B cell (primary cell): ENCODE measurements around the gene PLA2G12A. TPM values are rescaled to one million over a fixed set of nuclear protein-coding genes. Genes with fewer than 3 reads are reported as not detected.

Experiments
- ATAC-seq: fragments of 200-7000 bp; cut with Tn5 transposase; one replicate; pipeline ENCODE4 v1.10.0; 2021; ENCODE audit warnings: low read depth, mild to moderate bottlenecking, moderate number of reproducible peaks, moderate library complexity
- CTCF ChIA-PET: fragments of 350-600 bp; sonication (Branson Sonifier 250); formaldehyde crosslinking; loops from one replicate; lab custom pipeline; 2021; ENCODE audit warnings: antibody characterized with exemption, inconsistent platforms; lab: Charles Lee
- POLR2A ChIA-PET: fragments of 350-600 bp; sonication (Branson Sonifier 250); formaldehyde crosslinking; loops from one replicate; lab custom pipeline; 2021; ENCODE audit warnings: antibody characterized with exemption; lab: Charles Lee
- DNase-seq: peaks from one replicate; pipeline ENCODE4 v3.0.0; 2013
- H2AFZ ChIP-seq: 2 replicates; pipeline ENCODE4 v1.6.1; 2012; ENCODE audit warnings: mild to moderate bottlenecking, low read depth, low read length; ENCODE audit not compliant: insufficient read depth, poor library complexity, severe bottlenecking
- H3K27ac ChIP-seq, 2 donors: 1 replicate in 1 of 2; 2 replicates in 1 of 2; pipeline ENCODE4 v1.5.1; 2012 to 2013; ENCODE audit warnings: low read length in 2 of 2, mild to moderate bottlenecking in 2 of 2, moderate library complexity in 1 of 2
- H3K27me3 ChIP-seq, 4 experiments: fragments of 200-600 bp in 1 of 4; sonication (generic) in 1 of 4; replicated peaks in 1 of 4; 1 replicate in 2 of 4; 2 replicates in 2 of 4; pipeline versions ENCODE4 v1.6.1 to v1.7.0; 2013 to 2016; ENCODE audit warnings: low read length in 3 of 4, mild to moderate bottlenecking in 2 of 4, mixed read lengths in 1 of 4, moderate library complexity in 1 of 4; ENCODE audit not compliant: insufficient read depth in 4 of 4, control insufficient read depth in 3 of 4; ENCODE audit errors: control extremely low read depth in 1 of 4
- H3K36me3 ChIP-seq, 2 experiments: replicated peaks in 1 of 2; 1 replicate in 1 of 2; 2 replicates in 1 of 2; pipeline versions ENCODE4 v1.6.1 to v1.7.1; 2013; ENCODE audit warnings: low read length in 1 of 2; ENCODE audit not compliant: insufficient read depth in 2 of 2, control insufficient read depth in 1 of 2; ENCODE audit errors: control extremely low read depth in 1 of 2, extremely low read depth in 1 of 2
- H3K4me1 ChIP-seq, 2 donors: fragments of 200-600 bp in 1 of 2; sonication (generic) in 1 of 2; 1 replicate in 1 of 2; 2 replicates in 1 of 2; pipeline versions ENCODE4 v1.5.1 to v1.6.1; 2013 to 2017; ENCODE audit warnings: low read length in 2 of 2; ENCODE audit not compliant: control insufficient read depth in 2 of 2, insufficient read depth in 2 of 2
- H3K4me2 ChIP-seq: replicated peaks from 2 replicates; pipeline ENCODE3; 2012; ENCODE audit warnings: mild to moderate bottlenecking, low read depth, low read length; ENCODE audit not compliant: poor library complexity, severe bottlenecking
- H3K4me3 ChIP-seq, 5 experiments: fragments of 200-600 bp in 1 of 5; sonication (generic) in 1 of 5; 1 replicate in 3 of 5; 2 replicates in 2 of 5; pipeline versions ENCODE4 v1.5.1 to v1.7.0; 2011 to 2016; ENCODE audit warnings: low read length in 4 of 5, mild to moderate bottlenecking in 4 of 5, low read depth in 2 of 5, control low read depth in 1 of 5, moderate library complexity in 1 of 5; ENCODE audit not compliant: insufficient read depth in 1 of 5; ENCODE audit errors: control extremely low read depth in 1 of 5, extremely low read depth in 1 of 5
- H3K79me2 ChIP-seq: fragments of 200-600 bp; sonication (generic); one replicate; pipeline ENCODE4 v1.6.0; 2016; ENCODE audit warnings: low read length; ENCODE audit not compliant: control insufficient read depth, insufficient read depth
- H3K9ac ChIP-seq: fragments of 200-600 bp; sonication (generic); 2 replicates; pipeline ENCODE4 v1.6.1; 2017; ENCODE audit warnings: mild to moderate bottlenecking, low read length, moderate library complexity
- H3K9me3 ChIP-seq, 3 donors: one replicate each; pipeline versions ENCODE4 v1.6.1 to v1.7.1; 2013; ENCODE audit warnings: low read length in 2 of 3; ENCODE audit not compliant: control insufficient read depth in 2 of 3, insufficient read depth in 1 of 3; ENCODE audit errors: control extremely low read depth in 1 of 3
- H4K20me1 ChIP-seq: 2 replicates; pipeline ENCODE4 v1.6.0; 2012; ENCODE audit warnings: mild to moderate bottlenecking, low read length; ENCODE audit not compliant: insufficient read depth, control insufficient read depth, poor library complexity, severe bottlenecking
- H3K27ac Mint-ChIP-seq: one replicate; pipeline ENCODE4 v1.8.0; 2021; ENCODE audit warnings: mixed read lengths
- H3K27me3 Mint-ChIP-seq: one replicate; pipeline ENCODE4 v1.8.0; 2021; ENCODE audit warnings: mixed read lengths
- H3K4me1 Mint-ChIP-seq: one replicate; pipeline ENCODE4 v1.8.0; 2021; ENCODE audit warnings: mixed read lengths
- H3K4me3 Mint-ChIP-seq: one replicate; pipeline ENCODE4 v1.8.0; 2021; ENCODE audit warnings: mixed read lengths
- H3K9me3 Mint-ChIP-seq: one replicate; pipeline ENCODE4 v1.8.0; 2022; ENCODE audit warnings: mixed read lengths; ENCODE audit not compliant: insufficient read depth
- CTCF ChIP-seq: fragments of 200-600 bp; IDR thresholded peaks from one replicate; pipeline ENCODE4 v1.8.0; 2022; ENCODE audit warnings: antibody characterized with exemption, mild to moderate bottlenecking
- EZH2 ChIP-seq: IDR thresholded peaks from 2 replicates; pipeline ENCODE4 v1.6.1; 2012; ENCODE audit warnings: borderline replicate concordance, low read depth, mild to moderate bottlenecking, moderate library complexity, low read length; ENCODE audit not compliant: insufficient read depth, poor library complexity, severe bottlenecking
- WGBS: methylation state at CpG from one replicate; pipeline ENCODE4 v1.1.5; 2013; ENCODE audit warnings: missing lambda C conversion rate; ENCODE audit not compliant: insufficient coverage; 5-methylcytosine and 5-hydroxymethylcytosine counted together
- intact Hi-C: fragments of 100-400 bp; cut with micrococcal nuclease; formaldehyde crosslinking; loops from one replicate; pipeline ENCODE4 v1.10.0; 2022
- polyA plus RNA-seq: library from polyadenylated mRNA; depleted of rRNA; stranded (reverse); fragments of >200 nt; gene quantifications from 2 replicates; pipeline ENCODE4 v1.2.3, GENCODE V29; 2012
- total RNA-seq, 2 donors: library from RNA; stranded (reverse); fragments of 120-200 nt in 1 of 2; gene quantifications; 1 replicate in 1 of 2; 2 replicates in 1 of 2; pipeline versions ENCODE4 v1.2.3 to v1.2.4, GENCODE V29; 2013 to 2022

The PLA2G12A gene
- total and polyA plus RNA-seq, 2 donors (not counting 1 experiment from before 2014, with no cell fraction given) = 4.9 to 7.9 TPM

GRCh38 chr4:109739547-109739946 lies 9.7 kb upstream of the PLA2G12A start:
- ATAC-seq (no peak), DNase-seq (no peak)
- Histone ChIP-seq H3K4me2 (no peak overlapping the region), H3K79me2 (no peaks in the 10 kb centered on the region), H3K36me3 (no peaks in the 10 kb centered on the region), H3K4me3 (no peak overlapping the region), H3K27me3 (peaks cover 0 to 10% (median 0%) of the 10 kb centered on the region in 4 experiments), H3K4me1 (no peaks in the 10 kb centered on the region), H3K9me3 (no peaks in the 10 kb centered on the region), H2AFZ (no peak overlapping the region), H3K9ac (no peak overlapping the region), H4K20me1 (no peaks in the 10 kb centered on the region), H3K27ac (no peak overlapping the region)
- H3K4me3 Mint-ChIP-seq = no peak overlapping the region
- H3K4me1 Mint-ChIP-seq = no peaks in the 10 kb centered on the region
- peaks cover 14% of the 10 kb centered on the region for H3K27me3 Mint-ChIP-seq
- no peaks in the 10 kb centered on the region for H3K9me3 Mint-ChIP-seq
- POLR2A ChIA-PET = no interaction called here
- TF ChIP-seq CTCF (no peak), EZH2 (no peak)
- 98% methylated on average over 3 of the region's 3 CpGs for WGBS
- CTCF ChIA-PET = no interaction called here
- H3K27ac Mint-ChIP-seq = no peak overlapping the region
- intact Hi-C loops = no loop called here

GRCh38 chr4:109738104-109738872 lies 8.4 kb upstream of the PLA2G12A start:
- Histone ChIP-seq H2AFZ (no peak overlapping the region), H3K4me1 (no peaks in the 10 kb centered on the region), H3K79me2 (no peaks in the 10 kb centered on the region), H3K4me3 (no peak overlapping the region), H3K36me3 (no peaks in the 10 kb centered on the region), H3K27me3 (peaks cover 0 to 6% (median 0%) of the 10 kb centered on the region in 4 experiments), H3K9ac (no peak overlapping the region), H3K4me2 (no peak overlapping the region), H3K9me3 (no peaks in the 10 kb centered on the region), H4K20me1 (no peaks in the 10 kb centered on the region), H3K27ac (no peak overlapping the region)
- Mint-ChIP-seq H3K4me3 (no peak overlapping the region), H3K27ac (no peak overlapping the region), H3K9me3 (no peaks in the 10 kb centered on the region), H3K27me3 (peaks cover 14% of the 10 kb centered on the region), H3K4me1 (no peaks in the 10 kb centered on the region)
- DNase-seq = no peak
- TF ChIP-seq EZH2 (no peak), CTCF (no peak)
- WGBS = 90% methylated on average over 4 of the region's 10 CpGs
- intact Hi-C loops = no loop called here
- ChIA-PET POLR2A (no interaction called here), CTCF (interaction anchor here (0.6 kb wide), 1 partner anchor 81 kb away, joined by 3 read pairs; no protein-coding TSS in a partner anchor)
- no peak for ATAC-seq
